DMS114 treated with DMSO at 0.1 percent for 48 hours (cell line): Measurements from ENCODE around the gene DONSON.
A peak's percentile ranks its signal among the peaks of the same experiment; 100 is the strongest.
"Not testable (repeated sequence)": the region's sequence is repeated elsewhere in the genome, so short reads cannot be mapped to it uniquely, and the experiment has no call there.

Source experiments
- DNase-seq: peaks from one replicate; lab custom pipeline; 2025; ENCODE audit not compliant: unreplicated experiment; lab: John Stamatoyannopoulos, UW

The DONSON gene, protein sequence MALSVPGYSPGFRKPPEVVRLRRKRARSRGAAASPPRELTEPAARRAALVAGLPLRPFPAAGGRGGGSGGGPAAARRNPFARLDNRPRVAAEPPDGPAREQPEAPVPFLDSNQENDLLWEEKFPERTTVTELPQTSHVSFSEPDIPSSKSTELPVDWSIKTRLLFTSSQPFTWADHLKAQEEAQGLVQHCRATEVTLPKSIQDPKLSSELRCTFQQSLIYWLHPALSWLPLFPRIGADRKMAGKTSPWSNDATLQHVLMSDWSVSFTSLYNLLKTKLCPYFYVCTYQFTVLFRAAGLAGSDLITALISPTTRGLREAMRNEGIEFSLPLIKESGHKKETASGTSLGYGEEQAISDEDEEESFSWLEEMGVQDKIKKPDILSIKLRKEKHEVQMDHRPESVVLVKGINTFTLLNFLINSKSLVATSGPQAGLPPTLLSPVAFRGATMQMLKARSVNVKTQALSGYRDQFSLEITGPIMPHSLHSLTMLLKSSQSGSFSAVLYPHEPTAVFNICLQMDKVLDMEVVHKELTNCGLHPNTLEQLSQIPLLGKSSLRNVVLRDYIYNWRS

DNA sequence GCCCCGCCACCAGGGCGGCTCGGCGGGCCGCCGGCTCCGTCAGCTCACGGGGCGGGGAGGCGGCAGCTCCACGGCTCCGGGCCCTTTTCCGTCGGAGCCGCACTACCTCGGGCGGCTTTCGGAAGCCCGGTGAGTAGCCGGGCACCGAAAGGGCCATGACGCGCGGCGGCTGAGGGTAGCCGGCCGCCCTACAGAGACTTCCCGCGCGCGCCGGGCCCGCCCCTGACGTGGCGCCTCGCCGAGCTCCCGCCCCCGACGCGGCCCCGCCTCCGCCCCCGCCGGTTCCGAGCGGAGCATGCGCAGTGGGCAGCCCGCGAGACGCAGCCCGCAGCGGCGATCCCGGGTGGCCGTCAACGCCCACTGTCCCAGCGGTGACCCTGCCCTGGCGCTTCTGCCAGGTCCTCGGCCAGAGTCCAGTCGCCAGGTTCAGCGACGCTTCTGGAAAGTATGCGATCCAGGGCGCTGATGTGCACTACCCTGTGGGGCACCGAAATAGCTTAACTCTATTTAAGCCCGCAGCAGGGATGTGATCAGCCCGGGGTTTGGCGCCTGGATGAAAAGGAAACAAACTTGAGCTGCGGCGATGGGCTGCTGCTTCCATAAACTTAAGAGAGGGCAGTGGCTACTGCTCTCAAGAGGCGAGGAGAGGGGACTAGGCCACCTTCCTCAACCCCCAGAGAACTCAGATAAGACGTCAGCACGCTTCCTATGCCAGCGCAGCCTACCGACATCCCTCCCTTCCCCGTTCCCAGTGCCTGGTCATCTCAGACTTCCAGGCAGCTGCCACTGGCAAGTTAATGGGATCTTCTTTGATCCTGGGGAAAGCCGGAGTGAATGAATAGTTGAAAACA, at the start of gene DONSON:
TSS of gene DONSON (minus strand) at position 200 of the 851 bp plus-strand sequence. CDS start at position 157, 43 bp downstream.
- peak; percentile 38 for DNase-seq

DNA sequence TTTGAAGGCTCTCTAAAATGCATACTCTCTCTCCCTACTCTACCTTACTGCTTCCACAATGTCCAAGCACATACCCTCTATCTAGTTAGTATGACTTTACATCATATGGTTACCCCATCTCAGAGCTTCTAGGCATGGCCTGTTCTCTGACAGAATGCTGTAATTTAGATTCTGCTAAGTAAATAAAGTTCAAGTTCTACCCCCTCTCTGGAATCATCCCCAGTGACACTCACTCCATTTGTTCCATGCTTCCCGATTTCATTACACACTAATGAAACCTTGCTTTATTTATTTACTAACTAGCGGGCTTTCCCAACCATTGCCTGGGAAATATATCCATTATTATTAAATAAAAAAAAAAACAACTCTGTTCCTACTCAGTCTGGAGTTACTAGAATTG, 45.8 kb upstream of the DONSON start:
- no peak for DNase-seq

DNA sequence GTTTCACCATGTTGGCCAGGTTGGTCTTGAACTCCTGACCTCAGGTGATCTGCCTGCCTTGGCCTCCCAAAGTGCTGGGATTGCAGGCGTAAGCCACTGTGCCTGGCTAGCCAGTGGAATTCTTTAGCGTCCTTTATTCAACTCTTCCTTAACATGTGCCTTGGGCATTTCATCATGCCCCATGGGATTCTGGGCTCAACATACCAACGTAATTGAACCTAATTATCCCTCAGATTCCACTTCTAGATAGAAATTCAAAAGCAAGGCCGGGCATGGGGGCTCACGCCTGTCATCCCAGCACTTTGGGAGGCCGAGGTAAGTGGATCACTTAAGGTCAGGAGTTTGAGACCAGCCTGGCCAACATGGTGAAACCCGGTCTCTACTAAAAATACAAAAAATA, 37.7 kb upstream of the DONSON start:
- DNase-seq = not testable (repeated sequence)

DNA sequence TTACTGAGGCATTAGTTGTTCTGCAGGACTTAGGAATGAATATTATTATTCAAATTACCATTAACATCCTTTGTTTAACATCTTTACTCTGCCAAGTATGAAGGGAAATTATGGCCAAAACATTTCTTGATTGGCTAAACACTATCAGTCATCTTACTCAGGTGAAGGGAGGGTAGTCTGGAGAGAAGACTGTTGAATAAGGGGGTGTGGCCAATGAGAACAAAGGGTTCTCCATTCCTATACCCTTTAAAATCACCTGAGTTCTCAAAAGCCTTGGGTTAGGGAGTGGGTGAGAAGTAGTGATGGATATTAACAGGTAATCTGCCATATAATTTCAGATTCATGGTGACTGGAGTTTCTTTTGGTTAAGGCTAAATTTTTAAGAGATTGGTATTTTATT, 33.8 kb upstream of the DONSON start:
- DNase-seq = no peak

DNA sequence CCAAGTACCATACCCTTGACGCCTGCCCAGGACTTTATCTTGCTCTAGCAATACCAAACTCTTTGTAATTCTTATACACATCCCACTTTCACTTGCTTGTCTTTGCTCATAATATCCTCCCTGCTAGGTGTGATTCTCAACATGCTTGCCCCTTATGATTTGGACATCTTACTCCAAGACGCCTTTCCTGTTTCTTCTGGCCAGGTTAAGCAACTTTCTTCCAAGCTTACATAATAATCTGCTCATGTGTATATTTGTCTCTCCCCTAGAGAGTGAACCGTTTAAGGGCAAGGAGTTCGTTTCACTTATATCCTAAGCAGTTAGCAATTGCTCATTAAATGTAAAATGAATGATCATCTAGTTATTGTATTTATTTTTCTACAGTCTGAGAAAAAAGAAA, 31.2 kb upstream of the DONSON start:
- no peak for DNase-seq

DNA sequence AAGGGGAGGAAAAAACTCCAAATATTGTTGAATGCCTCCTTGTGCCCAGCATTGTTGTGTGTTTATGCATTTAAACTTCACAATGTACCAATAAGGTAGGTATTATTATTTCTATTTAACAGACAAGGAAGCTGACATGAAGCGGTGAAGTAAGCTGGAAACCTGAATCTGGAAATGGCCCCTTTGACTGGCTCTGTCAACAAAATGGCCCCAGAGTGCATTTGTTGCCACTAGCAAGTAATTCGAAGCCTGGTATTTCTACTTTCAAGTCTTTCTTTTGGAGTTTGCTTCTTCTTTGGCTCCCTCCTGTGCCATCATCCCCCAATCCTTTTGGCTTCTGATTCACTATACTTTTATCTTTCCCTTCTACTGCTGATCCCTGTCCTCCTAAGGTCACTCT, 29.9 kb upstream of the DONSON start:
- DNase-seq = no peak

DNA sequence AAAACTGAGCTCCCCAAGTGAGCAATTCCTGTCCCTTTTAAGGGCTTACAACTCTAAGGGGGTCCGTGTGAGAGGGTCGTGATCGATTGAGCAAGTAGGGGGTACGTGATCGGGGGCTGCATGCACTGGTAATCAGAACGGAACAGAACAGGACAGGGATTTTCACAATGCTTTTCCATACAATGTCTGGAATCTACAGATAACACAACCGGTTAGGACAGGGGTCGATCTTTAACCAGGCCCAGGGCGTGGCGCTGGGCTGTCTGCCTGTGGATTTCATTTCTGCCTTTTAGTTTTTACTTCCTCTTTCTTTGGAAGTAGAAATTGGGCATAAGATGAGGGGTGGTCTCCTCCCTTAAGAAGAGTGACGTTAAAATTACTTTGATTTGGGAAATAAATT, 29.1 kb upstream of the DONSON start:
- not testable (repeated sequence) for DNase-seq

DNA sequence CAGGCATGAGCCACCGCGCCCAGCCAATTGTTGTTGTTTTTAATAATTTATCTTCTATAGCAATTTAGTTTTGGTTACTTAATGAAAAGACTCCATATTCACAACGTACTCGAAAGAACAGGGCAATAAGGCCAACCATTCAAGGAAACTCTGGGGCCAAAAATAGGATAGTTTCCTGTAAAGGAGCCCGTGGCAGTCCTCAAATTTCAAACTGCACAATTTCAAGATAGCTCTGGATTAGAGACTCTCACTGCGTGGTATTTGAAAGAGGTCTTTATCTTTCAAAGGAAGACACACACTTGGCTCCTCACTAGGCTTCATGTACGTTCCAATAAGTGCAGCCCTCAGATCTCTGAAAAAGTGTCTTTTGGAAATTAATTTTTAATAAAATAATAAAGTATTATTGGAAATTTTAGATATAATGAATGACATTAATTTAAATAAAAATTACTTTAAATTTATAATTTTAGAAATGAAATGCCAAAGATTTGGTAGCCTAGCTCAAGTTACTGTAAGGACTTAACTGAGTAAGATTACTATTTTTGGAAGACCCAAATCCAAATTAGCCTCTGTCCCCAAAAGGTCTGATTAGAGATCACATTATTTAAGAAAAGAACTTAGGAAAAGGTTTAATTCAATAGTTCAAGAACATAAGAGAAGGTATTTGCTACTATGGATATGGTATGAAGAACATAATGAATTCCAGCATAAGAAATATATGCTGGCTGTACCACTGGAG, 22.7 kb upstream of the DONSON start:
- DNase-seq = no peak

DNA sequence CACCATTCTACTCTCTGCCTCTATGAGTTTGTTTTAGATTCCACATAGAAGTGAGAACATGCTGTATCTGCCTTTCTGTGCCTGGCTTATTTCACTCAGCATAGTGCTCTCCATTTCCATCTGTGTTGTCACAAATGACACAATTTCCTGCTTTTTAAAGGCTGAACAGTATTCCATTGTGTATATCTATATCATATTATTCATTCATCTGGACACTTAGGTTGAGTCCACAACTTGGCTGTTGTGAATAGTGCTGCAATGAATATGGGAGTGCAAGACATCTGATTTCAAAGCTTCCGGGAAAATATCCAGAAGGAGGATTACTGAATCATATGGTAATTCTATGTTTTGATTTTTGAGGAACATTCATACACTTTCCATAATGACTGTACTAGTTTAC, 20.1 kb upstream of the DONSON start:
- no peak for DNase-seq

DNA sequence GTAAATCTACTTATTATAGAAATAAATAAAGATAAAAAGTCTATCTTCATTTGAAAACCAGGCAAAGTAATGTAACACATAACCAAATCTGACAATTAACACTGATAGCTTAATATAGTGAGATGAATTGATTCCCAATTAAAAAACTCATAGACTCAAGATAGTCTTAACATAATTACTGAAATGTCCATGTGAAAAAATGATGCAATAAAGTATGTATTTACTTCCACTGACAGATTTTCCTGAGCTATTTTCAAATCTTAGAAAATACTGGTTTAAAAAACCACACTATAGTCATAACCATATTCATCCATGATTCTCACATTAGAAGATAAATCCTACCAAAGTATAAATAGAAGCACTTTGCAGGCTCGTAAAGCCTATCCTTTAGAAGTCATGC, 9.6 kb upstream of the DONSON start:
- no peak for DNase-seq

DNA sequence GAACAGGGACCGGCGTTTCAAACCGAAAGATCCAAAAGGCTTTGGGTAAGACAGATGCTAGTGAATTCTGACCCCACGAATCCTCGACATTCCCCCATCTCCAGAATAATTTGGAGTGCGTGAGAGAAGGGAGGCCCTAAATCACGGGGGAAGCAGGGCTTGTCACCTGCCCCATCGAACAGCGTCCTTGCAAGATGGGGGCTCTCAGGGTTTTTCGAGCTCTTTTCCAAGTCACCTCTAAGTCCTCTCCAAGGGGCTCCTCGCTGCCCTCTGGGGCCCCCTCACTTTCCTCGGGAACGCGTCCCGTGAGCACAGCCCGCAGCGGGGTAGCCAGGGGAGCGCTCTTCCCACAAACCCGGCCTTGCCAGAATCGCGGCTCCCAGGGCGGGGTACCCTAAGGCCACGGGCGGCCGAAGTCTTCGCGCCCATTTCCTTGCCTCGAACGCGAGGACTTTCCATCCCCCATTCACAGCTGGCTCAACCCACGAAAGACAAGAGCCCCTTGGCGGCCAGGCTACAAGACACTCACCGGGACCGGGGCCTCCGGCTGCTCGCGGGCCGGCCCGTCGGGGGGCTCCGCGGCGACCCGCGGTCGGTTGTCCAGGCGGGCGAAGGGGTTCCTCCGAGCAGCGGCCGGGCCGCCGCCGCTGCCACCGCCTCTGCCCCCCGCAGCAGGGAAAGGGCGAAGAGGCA, 546 bp downstream of the DONSON start:
- DNase-seq = no peak

DNA sequence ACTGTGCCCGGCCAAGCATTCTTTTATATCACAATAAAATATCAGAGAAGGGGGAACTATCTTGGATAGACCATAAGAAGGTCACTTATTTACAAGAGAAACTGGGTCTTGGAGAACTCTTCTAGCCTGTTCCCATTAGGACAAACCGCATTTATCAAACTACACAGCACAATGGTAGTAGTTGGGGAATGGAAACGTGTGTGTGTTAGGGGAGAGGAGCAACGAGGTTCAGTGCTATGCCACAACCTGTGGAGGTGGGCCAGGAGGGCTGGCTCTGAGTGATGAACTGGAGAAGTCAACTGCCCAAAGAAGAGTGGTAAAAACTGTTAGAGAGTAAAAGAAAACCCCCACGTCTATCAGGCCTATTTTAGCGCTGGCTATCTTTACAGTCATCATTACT, 1.6 kb downstream of the DONSON start:
- no peak for DNase-seq

DNA sequence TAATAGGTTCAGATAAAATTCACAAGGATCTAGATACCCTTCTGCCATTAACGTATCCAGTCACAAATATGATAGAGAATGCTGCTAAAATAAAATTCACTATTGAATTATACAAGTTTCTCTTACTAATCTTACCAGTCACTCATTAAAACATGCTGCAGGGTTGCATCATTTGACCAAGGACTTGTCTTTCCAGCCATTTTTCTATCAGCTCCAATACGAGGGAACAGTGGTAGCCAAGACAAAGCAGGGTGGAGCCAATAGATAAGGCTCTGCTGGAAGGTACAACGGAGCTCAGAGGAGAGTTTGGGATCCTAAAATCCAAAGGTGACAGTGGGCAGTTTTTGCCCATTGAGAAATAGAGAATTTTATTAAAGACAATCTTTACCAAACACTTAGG, 4.0 kb downstream of the DONSON start:
- no peak for DNase-seq

DNA sequence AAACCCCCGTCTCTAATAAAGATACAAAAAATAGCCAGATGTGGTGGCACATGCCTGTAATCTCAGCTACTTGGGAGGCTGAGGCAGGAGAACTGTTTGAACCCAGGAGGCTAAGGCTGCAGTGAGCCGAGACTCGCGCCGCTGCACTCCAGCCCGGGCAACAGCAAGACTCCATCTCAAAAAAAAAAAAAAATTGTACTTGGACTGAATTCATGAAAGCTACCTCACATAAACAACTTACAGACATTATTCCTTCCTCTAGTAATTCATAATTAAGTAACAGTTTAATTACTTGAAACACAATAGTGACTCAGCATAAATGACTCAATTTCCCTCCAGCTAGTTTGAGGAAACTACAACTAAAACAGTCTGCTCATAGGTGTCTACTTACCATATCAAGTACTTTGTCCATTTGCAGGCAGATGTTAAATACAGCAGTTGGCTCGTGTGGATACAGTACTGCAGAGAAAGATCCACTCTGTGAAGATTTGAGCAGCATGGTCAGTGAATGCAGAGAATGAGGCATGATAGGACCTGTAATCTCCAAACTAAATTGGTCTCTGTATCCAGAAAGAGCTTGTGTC, 9.4 kb downstream of the DONSON start:
- DNase-seq = no peak

DNA sequence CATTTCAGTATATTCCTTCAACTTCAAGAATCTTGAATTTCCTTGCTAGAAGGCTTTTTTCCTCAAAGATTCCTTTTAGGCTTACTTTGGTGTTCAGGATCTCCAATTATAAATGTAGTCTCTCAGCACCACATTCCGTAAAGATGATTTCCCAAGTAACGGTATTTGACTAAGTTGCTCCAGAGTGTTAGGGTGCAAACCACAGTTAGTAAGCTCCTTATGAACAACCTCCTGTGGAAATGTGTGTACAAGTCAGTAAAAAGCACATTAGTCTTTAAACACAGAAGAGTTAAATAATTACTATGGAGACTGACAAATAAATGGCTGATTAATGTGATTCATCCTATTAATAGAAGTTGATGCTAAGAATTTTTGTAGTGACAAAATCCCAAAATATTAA, 10.3 kb downstream of the DONSON start:
- no peak for DNase-seq

DNA sequence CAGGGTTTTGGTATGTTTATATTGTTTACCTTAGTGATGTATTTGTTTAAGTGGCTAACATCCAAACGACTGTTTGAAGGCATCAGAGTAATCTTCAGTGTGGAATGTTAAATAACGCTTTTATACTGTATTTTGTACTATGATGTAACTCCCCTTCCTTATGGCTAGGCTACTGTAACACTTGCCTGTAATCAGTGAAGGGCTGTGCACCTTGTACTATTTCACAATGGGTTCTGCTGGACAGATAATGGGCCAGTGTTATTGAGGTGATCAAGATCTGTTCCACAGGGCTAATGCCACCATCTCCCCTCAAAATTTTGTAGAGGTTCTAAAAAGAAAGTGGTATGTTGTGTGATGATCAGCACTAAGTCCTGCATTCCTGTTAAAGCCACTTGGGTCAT, 11.7 kb downstream of the DONSON start:
- not testable (repeated sequence) for DNase-seq

DNA sequence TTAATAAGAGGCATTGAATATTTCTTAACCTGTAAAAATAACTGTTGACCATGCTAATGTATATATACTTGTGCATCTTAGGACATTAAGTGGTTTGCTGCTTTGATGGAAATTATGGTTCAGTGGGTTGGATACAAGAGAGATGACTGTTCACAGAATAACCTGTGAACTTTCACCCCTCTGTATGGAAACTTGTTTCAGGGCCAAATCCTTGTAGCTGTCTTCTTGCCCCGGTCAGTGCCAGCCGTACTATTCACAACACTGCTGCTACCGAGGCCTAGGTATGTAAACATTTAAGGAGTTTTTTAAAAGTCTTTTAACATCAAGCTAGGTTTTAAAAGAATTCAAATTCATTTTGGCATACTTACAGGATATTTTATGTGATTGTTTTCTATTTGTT, 16.1 kb downstream of the DONSON start:
- no peak for DNase-seq

DNA sequence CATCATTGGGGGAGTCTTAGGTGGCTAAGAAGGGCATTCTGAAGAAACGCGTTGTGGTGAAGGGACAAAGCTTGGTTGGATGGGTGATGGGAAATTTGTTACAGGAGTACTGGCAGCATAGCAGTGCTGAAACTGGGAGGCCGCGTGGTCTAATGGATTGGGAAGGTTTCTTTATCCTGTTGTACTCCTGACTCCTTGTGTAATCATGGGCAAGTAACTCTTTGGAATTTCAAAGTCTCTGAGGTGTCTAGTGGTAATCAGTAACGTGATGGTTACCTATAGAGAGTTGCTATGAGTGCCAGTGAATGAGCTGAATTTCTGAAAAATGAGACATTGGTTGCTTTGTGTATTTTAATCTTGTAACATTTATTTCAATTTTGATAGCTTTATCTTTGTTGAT, 18.5 kb downstream of the DONSON start:
- no peak for DNase-seq

DNA sequence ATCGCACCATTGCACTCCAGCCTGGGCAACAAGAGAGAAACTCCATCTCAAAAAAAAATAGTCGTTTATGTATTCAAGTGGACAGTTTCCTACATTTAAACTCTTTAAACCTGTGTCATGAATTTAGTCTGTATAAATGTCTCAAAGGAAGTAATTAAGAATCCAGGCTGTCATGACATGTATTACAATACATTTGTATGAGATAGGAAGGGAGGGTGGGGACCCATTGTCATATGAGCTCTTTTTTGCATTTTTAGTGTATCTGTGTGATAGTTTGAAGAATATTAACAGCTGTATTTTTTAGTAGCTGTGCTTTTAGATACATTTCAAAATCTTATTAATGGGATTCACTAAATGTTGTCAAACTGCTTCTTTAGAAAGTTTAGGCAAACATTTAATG, 20.0 kb downstream of the DONSON start:
- no peak for DNase-seq

DNA sequence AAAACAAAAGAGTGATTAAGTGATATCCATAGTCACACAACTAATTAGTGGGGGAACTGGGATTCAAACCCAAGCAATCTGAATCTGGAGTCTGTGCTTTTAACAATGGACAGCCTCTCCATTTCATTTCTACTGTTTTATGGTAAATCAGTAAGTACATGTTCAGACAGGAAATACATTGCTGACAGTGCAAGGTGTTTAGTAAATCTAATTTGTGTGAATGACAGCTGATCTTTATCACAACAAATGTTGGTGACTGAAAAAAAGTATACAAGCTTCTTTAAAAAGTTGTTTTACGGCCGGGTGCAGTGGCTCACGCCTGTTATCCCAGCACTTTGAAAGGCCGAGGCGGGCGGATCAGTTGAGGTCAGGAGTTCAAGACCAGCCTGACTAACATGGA, 20.6 kb downstream of the DONSON start:
- DNase-seq = no peak
